ENCODE measurements around the gene LRP5.

DNA sequence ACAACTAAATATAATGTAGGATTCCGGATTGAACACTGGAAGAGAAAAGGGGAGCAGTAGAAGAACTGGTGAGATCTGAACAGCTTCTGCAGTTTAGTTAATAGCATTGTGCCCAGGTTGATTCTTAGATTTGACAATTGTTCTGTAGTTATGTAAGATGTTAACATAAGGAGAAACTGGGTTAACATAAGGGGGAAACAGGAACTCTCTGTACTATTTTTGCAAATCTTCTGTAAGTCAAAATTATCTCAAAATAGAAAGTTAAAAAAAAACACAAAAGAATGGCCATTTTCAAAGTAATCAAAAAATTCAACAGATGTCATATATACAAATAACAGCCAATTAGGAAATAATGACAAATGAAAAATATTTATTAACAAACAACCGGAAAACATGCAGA, 18.7 kb upstream of the LRP5 start:
- TF ChIP-seq, protein P1, sequence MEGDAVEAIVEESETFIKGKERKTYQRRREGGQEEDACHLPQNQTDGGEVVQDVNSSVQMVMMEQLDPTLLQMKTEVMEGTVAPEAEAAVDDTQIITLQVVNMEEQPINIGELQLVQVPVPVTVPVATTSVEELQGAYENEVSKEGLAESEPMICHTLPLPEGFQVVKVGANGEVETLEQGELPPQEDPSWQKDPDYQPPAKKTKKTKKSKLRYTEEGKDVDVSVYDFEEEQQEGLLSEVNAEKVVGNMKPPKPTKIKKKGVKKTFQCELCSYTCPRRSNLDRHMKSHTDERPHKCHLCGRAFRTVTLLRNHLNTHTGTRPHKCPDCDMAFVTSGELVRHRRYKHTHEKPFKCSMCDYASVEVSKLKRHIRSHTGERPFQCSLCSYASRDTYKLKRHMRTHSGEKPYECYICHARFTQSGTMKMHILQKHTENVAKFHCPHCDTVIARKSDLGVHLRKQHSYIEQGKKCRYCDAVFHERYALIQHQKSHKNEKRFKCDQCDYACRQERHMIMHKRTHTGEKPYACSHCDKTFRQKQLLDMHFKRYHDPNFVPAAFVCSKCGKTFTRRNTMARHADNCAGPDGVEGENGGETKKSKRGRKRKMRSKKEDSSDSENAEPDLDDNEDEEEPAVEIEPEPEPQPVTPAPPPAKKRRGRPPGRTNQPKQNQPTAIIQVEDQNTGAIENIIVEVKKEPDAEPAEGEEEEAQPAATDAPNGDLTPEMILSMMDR (IDR thresholded peaks at IDR 0.05), result no peak
- TF ChIP-seq POLR2A (IDR thresholded peaks at IDR 0.05), result no peak
